Neural progenitor cell (in vitro differentiated cells): ENCODE measurements around the gene MDH1B. TPM values are rescaled to one million over a fixed set of nuclear protein-coding genes. Genes with fewer than 3 reads are reported as not detected.

ENCODE experiments used
- DNase-seq: peaks from one replicate; pipeline ENCODE4 v3.0.0-alpha.2; 2016; ENCODE audit warnings: low spot score
- H2AFZ ChIP-seq: fragments of 200-600 bp; sonication (generic); replicated peaks from 2 replicates; pipeline ENCODE4 v1.6.1; 2016; ENCODE audit warnings: antibody characterized with exemption
- H3F3A ChIP-seq: fragments of 200-600 bp; sonication (generic); 2 replicates; pipeline ENCODE4 v1.6.1; 2016; ENCODE audit warnings: antibody characterized with exemption, low read depth
- H3K27ac ChIP-seq: fragments of 200-600 bp; sonication (generic); 2 replicates; pipeline ENCODE4 v1.5.1; 2016; ENCODE audit warnings: mild to moderate bottlenecking
- H3K27me3 ChIP-seq: fragments of 200-600 bp; sonication (generic); 2 replicates; pipeline ENCODE4 v1.6.1; 2016; ENCODE audit warnings: mild to moderate bottlenecking, moderate library complexity
- H3K36me3 ChIP-seq: fragments of 200-600 bp; sonication (generic); 2 replicates; pipeline ENCODE4 v1.5.1; 2016
- H3K4me1 ChIP-seq: fragments of 200-600 bp; sonication (generic); 2 replicates; pipeline ENCODE4 v1.6.1; 2016; ENCODE audit warnings: mixed run types
- H3K4me2 ChIP-seq: fragments of 200-600 bp; sonication (generic); 2 replicates; pipeline ENCODE4 v1.6.1; 2016
- H3K4me3 ChIP-seq: fragments of 200-600 bp; sonication (generic); 2 replicates; pipeline ENCODE4 v1.5.1; 2016
- H3K79me2 ChIP-seq: fragments of 200-600 bp; sonication (generic); 2 replicates; pipeline ENCODE4 v1.6.1; 2016; ENCODE audit warnings: low read depth
- H3K9ac ChIP-seq: fragments of 200-600 bp; sonication (generic); 2 replicates; pipeline ENCODE4 v1.6.1; 2016
- H3K9me3 ChIP-seq: fragments of 200-600 bp; sonication (generic); 2 replicates; pipeline ENCODE4 v1.5.1; 2016; ENCODE audit warnings: low read depth
- H4K20me1 ChIP-seq: fragments of 200-600 bp; sonication (generic); 2 replicates; pipeline ENCODE4 v1.6.1; 2016; ENCODE audit warnings: low read depth
- H3K27ac Mint-ChIP-seq: 3 replicates; pipeline ENCODE4 v1.8.0; 2021; ENCODE audit warnings: mixed read lengths
- H3K27me3 Mint-ChIP-seq: 2 replicates; pipeline ENCODE4 v1.8.0; 2022; ENCODE audit warnings: low read depth, mild to moderate bottlenecking, inconsistent platforms, moderate library complexity, mixed read lengths; ENCODE audit not compliant: insufficient read depth
- H3K36me3 Mint-ChIP-seq: 3 replicates; pipeline ENCODE4 v1.8.0; 2021; ENCODE audit warnings: mixed read lengths
- H3K4me1 Mint-ChIP-seq: 3 replicates; pipeline ENCODE4 v1.8.0; 2021; ENCODE audit warnings: mixed read lengths
- H3K4me3 Mint-ChIP-seq: 3 replicates; pipeline ENCODE4 v1.8.0; 2021; ENCODE audit warnings: mild to moderate bottlenecking, moderate library complexity, mixed read lengths
- H3K9me3 Mint-ChIP-seq: 3 replicates; pipeline ENCODE4 v1.8.0; 2020; ENCODE audit warnings: mixed read lengths
- CTCF ChIP-seq: fragments of 200-600 bp; sonication (generic); IDR thresholded peaks from 2 replicates; pipeline ENCODE4 v1.5.1; 2017; ENCODE audit warnings: antibody characterized with exemption, mild to moderate bottlenecking
- EZH2 ChIP-seq: fragments of 200-600 bp; sonication (generic); IDR thresholded peaks from 2 replicates; pipeline ENCODE4 v1.6.1; 2017; ENCODE audit warnings: antibody characterized with exemption, mild to moderate bottlenecking, moderate library complexity
- EZH2phosphoT487 ChIP-seq: fragments of 200-600 bp; sonication (generic); IDR thresholded peaks from 2 replicates; pipeline ENCODE4 v1.6.1; 2017; ENCODE audit warnings: antibody characterized with exemption
- total RNA-seq: library from RNA; depleted of rRNA; stranded (reverse); fragments of >200 nt; gene quantifications from 2 replicates; pipeline ENCODE4 v1.2.3, GENCODE V29; 2015; ENCODE audit warnings: low replicate concordance

MDH1B gene
- total RNA-seq, 1 donor from 2014 or later: 3.9 TPM

DNA sequence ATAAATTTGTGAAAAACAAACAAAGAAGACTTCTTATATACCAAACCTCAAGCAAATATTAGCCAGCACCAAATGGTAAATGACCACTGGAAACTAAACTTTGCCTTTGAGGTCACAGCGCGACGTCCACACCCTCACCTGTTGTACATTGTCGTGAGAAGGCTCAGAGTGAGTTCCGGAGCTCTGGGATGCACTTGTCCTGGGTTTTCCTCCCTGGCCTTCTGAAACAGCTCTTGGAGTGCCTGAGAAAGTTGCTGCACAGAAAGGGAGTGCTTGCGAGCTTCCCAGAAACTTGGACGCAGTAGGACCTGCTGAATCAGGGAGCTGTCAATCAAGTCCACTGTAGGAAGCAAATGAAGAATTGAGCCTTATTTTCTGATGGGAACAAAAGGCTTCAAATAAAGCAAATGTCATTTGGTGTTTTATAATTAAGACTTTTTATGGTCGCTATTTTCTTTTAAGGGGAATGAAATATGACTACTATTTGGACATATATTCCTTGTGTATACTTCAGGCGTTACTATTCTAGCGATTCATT is 57.9 kb downstream of the MDH1B start:
- Mint-ChIP-seq H3K9me3 (no peaks in the 10 kb centered on the region), H3K27ac (no peak overlapping the region), H3K4me3 (no peak overlapping the region), H3K36me3 (no peaks in the 10 kb centered on the region), H3K27me3 (no peaks in the 10 kb centered on the region), H3K4me1 (no peaks in the 10 kb centered on the region)
- no peaks in the 10 kb centered on the region for H3K4me1 ChIP-seq
- DNase-seq: no peak
- H3K36me3 ChIP-seq: no peaks in the 10 kb centered on the region
- no peaks in the 10 kb centered on the region for H3F3A ChIP-seq
- no peak for TF ChIP-seq EZH2phosphoT487
- no peak for TF ChIP-seq CTCF
- TF ChIP-seq EZH2: no peak
- no peaks in the 10 kb centered on the region for H4K20me1 ChIP-seq
- no peak overlapping the region for H3K4me3 ChIP-seq
- H3K9me3 ChIP-seq: no peaks in the 10 kb centered on the region
- H3K4me2 ChIP-seq: no peak overlapping the region
- no peak overlapping the region for H3K9ac ChIP-seq
- peak overlapping the region; percentile 58 for H2AFZ ChIP-seq
- no peaks in the 10 kb centered on the region for H3K79me2 ChIP-seq
- H3K27ac ChIP-seq: no peak overlapping the region
- H3K27me3 ChIP-seq: no peaks in the 10 kb centered on the region

DNA sequence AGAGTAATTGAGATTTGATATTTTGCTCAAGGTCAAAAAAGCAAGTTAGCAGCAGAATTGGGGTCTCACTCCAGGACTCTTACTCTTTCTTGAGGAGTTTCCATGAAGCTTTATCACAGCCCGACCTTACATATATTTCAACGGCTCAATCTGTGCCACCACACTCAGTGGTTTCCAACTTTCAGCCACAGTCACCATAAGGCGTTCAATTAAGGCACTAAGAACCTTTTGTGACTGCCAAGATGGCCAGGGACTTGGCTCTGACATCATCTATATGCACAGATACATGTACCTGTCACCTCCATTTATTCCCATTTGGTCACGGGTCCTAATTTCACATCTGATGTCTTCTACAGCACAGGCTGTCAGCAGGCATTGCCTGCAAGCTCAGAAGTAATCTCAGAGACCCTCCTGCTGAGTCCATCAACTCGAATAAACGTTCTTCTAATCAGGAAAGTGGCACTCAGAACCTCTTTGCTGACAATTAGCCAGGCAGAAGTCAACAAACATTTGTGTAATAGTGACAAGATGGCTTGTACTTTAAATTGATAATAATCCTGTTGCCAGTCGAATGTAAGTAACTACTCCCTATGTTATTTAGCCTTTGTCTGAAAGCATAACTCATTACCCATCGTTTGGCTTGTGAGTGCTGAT is 63.0 kb downstream of the MDH1B start:
- no peaks in the 10 kb centered on the region for H3F3A ChIP-seq
- H3K27me3 ChIP-seq: no peaks in the 10 kb centered on the region
- no peaks in the 10 kb centered on the region for H3K4me1 ChIP-seq
- no peaks in the 10 kb centered on the region for H3K79me2 ChIP-seq
- H3K4me1 Mint-ChIP-seq: no peaks in the 10 kb centered on the region
- no peak overlapping the region for H3K9ac ChIP-seq
- H3K4me2 ChIP-seq: no peak overlapping the region
- no peak overlapping the region for H3K4me3 ChIP-seq
- H3K27ac Mint-ChIP-seq: no peak overlapping the region
- H3K27ac ChIP-seq: no peak overlapping the region
- H3K36me3 Mint-ChIP-seq: no peaks in the 10 kb centered on the region
- no peaks in the 10 kb centered on the region for H3K36me3 ChIP-seq
- no peaks in the 10 kb centered on the region for H3K9me3 Mint-ChIP-seq
- H4K20me1 ChIP-seq: no peaks in the 10 kb centered on the region
- no peak overlapping the region for H2AFZ ChIP-seq
- TF ChIP-seq EZH2phosphoT487 (no peak), CTCF (no peak), EZH2 (no peak)
- no peaks in the 10 kb centered on the region for H3K27me3 Mint-ChIP-seq
- H3K4me3 Mint-ChIP-seq: no peak overlapping the region
- no peaks in the 10 kb centered on the region for H3K9me3 ChIP-seq
- no peak for DNase-seq

DNA sequence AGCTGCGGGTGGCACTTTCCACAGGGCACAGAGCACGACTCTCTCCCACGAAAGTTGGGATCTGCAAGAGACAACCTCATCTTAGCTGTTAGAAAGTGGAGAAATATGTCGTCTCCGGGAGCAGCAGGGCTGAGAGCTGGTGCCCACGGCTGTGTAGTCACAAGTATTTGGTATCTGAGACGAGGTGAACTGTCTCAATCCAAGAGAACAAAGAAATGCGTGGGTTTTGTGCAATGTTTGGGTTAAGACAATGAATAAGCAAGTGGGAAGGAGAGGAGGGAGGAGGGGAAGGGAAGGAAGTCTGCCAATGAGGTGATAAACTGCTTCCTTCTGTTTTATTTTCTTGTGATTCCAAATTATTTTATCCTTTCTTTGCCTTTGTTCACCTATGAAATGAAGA is 65.0 kb downstream of the MDH1B start:
- H3K9ac ChIP-seq: no peak overlapping the region
- no peaks in the 10 kb centered on the region for H3K27me3 ChIP-seq
- H3K4me2 ChIP-seq: no peak overlapping the region
- peak overlapping the region; percentile 76 for H2AFZ ChIP-seq
- H3F3A ChIP-seq: no peaks in the 10 kb centered on the region
- no peak overlapping the region for H3K4me3 Mint-ChIP-seq
- no peak overlapping the region for H3K4me3 ChIP-seq
- TF ChIP-seq EZH2phosphoT487: no peak
- TF ChIP-seq EZH2: no peak
- TF ChIP-seq CTCF: no peak
- H3K4me1 ChIP-seq: no peaks in the 10 kb centered on the region
- no peak overlapping the region for H3K27ac Mint-ChIP-seq
- H3K4me1 Mint-ChIP-seq: no peaks in the 10 kb centered on the region
- H3K79me2 ChIP-seq: no peaks in the 10 kb centered on the region
- H4K20me1 ChIP-seq: no peaks in the 10 kb centered on the region
- H3K9me3 ChIP-seq: no peaks in the 10 kb centered on the region
- no peak for DNase-seq
- H3K9me3 Mint-ChIP-seq: no peaks in the 10 kb centered on the region
- H3K27me3 Mint-ChIP-seq: no peaks in the 10 kb centered on the region
- H3K36me3 ChIP-seq: no peaks in the 10 kb centered on the region
- no peaks in the 10 kb centered on the region for H3K36me3 Mint-ChIP-seq
- H3K27ac ChIP-seq: no peak overlapping the region
